BLaER1 treated with 17β-estradiol and CSF1 and Interleukin-3, amounts not matched to agents 10 nM and 100 nM (cell line): ENCODE data around the gene UBE2I.
A peak's percentile ranks its signal among the peaks of the same experiment; 100 is the strongest.

Experiments used
- H3K27ac ChIP-seq, 11 experiments: shearing (Covaris generic); formaldehyde crosslinking; 2 replicates each; pipeline ENCODE4 v1.8.1; 2022
- H3K27me3 ChIP-seq, 11 experiments: shearing (Covaris generic); formaldehyde crosslinking; 2 replicates each; pipeline ENCODE4 v1.8.1; 2022
- H3K36me3 ChIP-seq, 11 experiments: shearing (Covaris generic); formaldehyde crosslinking; 2 replicates each; pipeline ENCODE4 v1.8.1; 2022
- H3K4me1 ChIP-seq, 10 experiments: shearing (Covaris generic); formaldehyde crosslinking; 2 replicates each; pipeline ENCODE4 v1.8.1; 2022
- H3K4me2 ChIP-seq, 11 experiments: shearing (Covaris generic); formaldehyde crosslinking; 2 replicates each; pipeline ENCODE4 v1.8.1; 2022
- H3K4me3 ChIP-seq, 10 experiments: shearing (Covaris generic); formaldehyde crosslinking; 2 replicates each; pipeline ENCODE4 v1.8.1; 2022
- H3K9ac ChIP-seq, 11 experiments: shearing (Covaris generic); formaldehyde crosslinking; 2 replicates each; pipeline ENCODE4 v1.8.1; 2022
- H3K9me3 ChIP-seq, 11 experiments: shearing (Covaris generic); formaldehyde crosslinking; replicated peaks in 1 of 11; 2 replicates each; pipeline ENCODE4 v1.8.1; 2022
- H4K20me1 ChIP-seq, 11 experiments: shearing (Covaris generic); formaldehyde crosslinking; 2 replicates each; pipeline ENCODE4 v1.8.1; 2022
- Cebpa-rat ChIP-seq, 11 experiments: shearing (Covaris generic); IDR thresholded peaks; 2 replicates each; pipeline ENCODE4 v1.8.1; 2022

The UBE2I gene

GRCh38 chr16:1362807-1363206 lies 53.4 kb downstream of the UBE2I start:
- Histone ChIP-seq H3K36me3 (peaks cover 80 to 96% (median 88%) of the 10 kb centered on the region in 11 experiments), H3K9me3 (no peaks in the 10 kb centered on the region), H3K9ac (no peak overlapping the region), H4K20me1 (peaks cover 52 to 95% (median 91%) of the 10 kb centered on the region in 11 experiments), H3K27me3 (no peaks in the 10 kb centered on the region), H3K4me1 (peaks cover 0 to 22% (median 6%) of the 10 kb centered on the region in 10 experiments; a peak in 9 of 20 replicates), H3K4me2 (no peak overlapping the region), H3K27ac (no peak overlapping the region), H3K4me3 (no peak overlapping the region)
- TF ChIP-seq Cebpa-rat (IDR thresholded peaks at IDR 0.05): no peak

GRCh38 chr16:1363501-1364041 lies 54.1 kb downstream of the UBE2I start:
- Histone ChIP-seq H3K4me2 (no peak overlapping the region), H3K9ac (no peak overlapping the region), H3K4me1 (peaks cover 0 to 16% (median 3%) of the 10 kb centered on the region in 10 experiments; a peak in 6 of 20 replicates), H3K27ac (no peak overlapping the region), H4K20me1 (peaks cover 45 to 91% (median 83%) of the 10 kb centered on the region in 11 experiments), H3K4me3 (no peak overlapping the region), H3K9me3 (no peaks in the 10 kb centered on the region), H3K36me3 (peaks cover 83 to 93% (median 86%) of the 10 kb centered on the region in 11 experiments), H3K27me3 (no peaks in the 10 kb centered on the region)
- TF ChIP-seq Cebpa-rat (IDR thresholded peaks at IDR 0.05): no peak

GRCh38 chr16:1364510-1364909 lies 55.1 kb downstream of the UBE2I start:
- no peaks in the 10 kb centered on the region for H3K9me3 ChIP-seq
- TF ChIP-seq Cebpa-rat (IDR thresholded peaks at IDR 0.05): no peak
- peaks cover 0 to 16% (median 2%) of the 10 kb centered on the region in 10 experiments; a peak in 5 of 20 replicates for H3K4me1 ChIP-seq
- H3K9ac ChIP-seq: no peak overlapping the region
- H3K27me3 ChIP-seq: no peaks in the 10 kb centered on the region
- no peak overlapping the region for H3K4me3 ChIP-seq
- H3K27ac ChIP-seq: no peak overlapping the region
- peaks cover 74 to 93% (median 79%) of the 10 kb centered on the region in 11 experiments for H3K36me3 ChIP-seq
- H4K20me1 ChIP-seq: peaks cover 40 to 81% (median 75%) of the 10 kb centered on the region in 11 experiments
- no peak overlapping the region for H3K4me2 ChIP-seq

GRCh38 chr16:1366060-1366711 lies 56.8 kb downstream of the UBE2I start:
- H3K4me1 ChIP-seq: peaks cover 0 to 16% (median 2%) of the 10 kb centered on the region in 10 experiments; a peak in 5 of 20 replicates
- H3K9ac ChIP-seq: peak overlapping the region in 3 of 11 experiments; percentile 9 to 49 (median 17); a peak in 1 of 22 replicates
- H3K4me2 ChIP-seq: no peak overlapping the region
- H3K27ac ChIP-seq: no peak overlapping the region
- H3K9me3 ChIP-seq: no peaks in the 10 kb centered on the region
- H4K20me1 ChIP-seq: peaks cover 34 to 80% (median 69%) of the 10 kb centered on the region in 11 experiments
- H3K36me3 ChIP-seq: peaks cover 68 to 90% (median 75%) of the 10 kb centered on the region in 11 experiments
- no peak for TF ChIP-seq Cebpa-rat (IDR thresholded peaks at IDR 0.05)
- no peak overlapping the region for H3K4me3 ChIP-seq
- H3K27me3 ChIP-seq: no peaks in the 10 kb centered on the region

- Histone ChIP-seq H4K20me1 (peaks cover 34 to 80% (median 71%) of the 10 kb centered on the region in 11 experiments), H3K9ac (0 out of 22 replicates have a peak overlapping the region, but pooled peaks of 1 of the 11 experiments have one; percentile 33), H3K27ac (no peak overlapping the region), H3K9me3 (no peaks in the 10 kb centered on the region), H3K27me3 (no peaks in the 10 kb centered on the region), H3K4me1 (peaks cover 0 to 16% (median 2%) of the 10 kb centered on the region in 10 experiments; a peak in 5 of 20 replicates), H3K4me3 (no peak overlapping the region), H3K36me3 (peaks cover 63 to 89% (median 76%) of the 10 kb centered on the region in 11 experiments), H3K4me2 (no peak overlapping the region)
- no peak for TF ChIP-seq Cebpa-rat (IDR thresholded peaks at IDR 0.05)
Measured at GRCh38 chr16:1366712-1367299, 57.4 kb downstream of the UBE2I start.

GRCh38 chr16:1367486-1368174 lies 58.2 kb downstream of the UBE2I start:
- Histone ChIP-seq H3K9me3 (no peaks in the 10 kb centered on the region), H3K27me3 (no peaks in the 10 kb centered on the region), H3K4me2 (no peak overlapping the region), H3K36me3 (peaks cover 55 to 87% (median 68%) of the 10 kb centered on the region in 11 experiments), H4K20me1 (peaks cover 26 to 79% (median 65%) of the 10 kb centered on the region in 11 experiments), H3K4me1 (peaks cover 0 to 16% (median 2%) of the 10 kb centered on the region in 10 experiments; a peak in 5 of 20 replicates), H3K27ac (no peak overlapping the region), H3K4me3 (no peak overlapping the region), H3K9ac (no peak overlapping the region)
- no peak for TF ChIP-seq Cebpa-rat (IDR thresholded peaks at IDR 0.05)

GRCh38 chr16:1371054-1371978 lies 61.9 kb downstream of the UBE2I start:
- H3K4me1 ChIP-seq: peaks cover 0 to 8% (median 0%) of the 10 kb centered on the region in 10 experiments; a peak in 5 of 20 replicates
- H3K27me3 ChIP-seq: no peaks in the 10 kb centered on the region
- no peak overlapping the region for H3K9ac ChIP-seq
- no peak for TF ChIP-seq Cebpa-rat (IDR thresholded peaks at IDR 0.05)
- no peak overlapping the region for H3K4me2 ChIP-seq
- no peak overlapping the region for H3K27ac ChIP-seq
- H4K20me1 ChIP-seq: peaks cover 16 to 68% (median 50%) of the 10 kb centered on the region in 11 experiments; a peak in 20 of 22 replicates
- no peaks in the 10 kb centered on the region for H3K9me3 ChIP-seq
- H3K36me3 ChIP-seq: peaks cover 32 to 74% (median 55%) of the 10 kb centered on the region in 11 experiments
- H3K4me3 ChIP-seq: no peak overlapping the region
